SK-N-SH (cell line): ENCODE data around the gene LENG9. TPM values are rescaled to one million over a fixed set of nuclear protein-coding genes. Genes with fewer than 3 reads are reported as not detected.

ENCODE experiments used
- CTCF ChIA-PET: fragments of 300-600, 350-600 bp; formaldehyde crosslinking; extraction: SDS; loops from one replicate; lab custom pipeline; 2021; lab: Yijun Ruan, JAX
- POLR2A ChIA-PET: fragments of 350-600 bp; sonication (Branson Sonifier 250); formaldehyde crosslinking; extraction: SDS; loops from one replicate; lab custom pipeline; 2020; ENCODE audit warnings: antibody characterized with exemption, inconsistent platforms; lab: Yijun Ruan, JAX
- DNase-seq: peaks from one replicate; pipeline ENCODE4 v3.0.0; 2012
- H2AFZ ChIP-seq: fragments of 200-600 bp; sonication (generic); 2 replicates; pipeline ENCODE4 v1.8.1; 2016; ENCODE audit warnings: antibody characterized with exemption, mild to moderate bottlenecking, low read depth
- H3F3A ChIP-seq: fragments of 200-600 bp; sonication (generic); replicated peaks from 2 replicates; pipeline ENCODE3; 2016; ENCODE audit warnings: antibody characterized with exemption, mild to moderate bottlenecking; ENCODE audit not compliant: insufficient read depth
- H3K27ac ChIP-seq, 2 experiments: fragments of 200-500 bp in 1 of 2; fragments of 200-600 bp in 1 of 2; sonication (Bioruptor generic) in 1 of 2; sonication (generic), shearing (Covaris generic) in 1 of 2; 2 replicates each; pipeline versions ENCODE4 v1.5.1 to v1.6.1; 2014 to 2016; ENCODE audit warnings: low read depth in 2 of 2, inconsistent platforms in 1 of 2, low read length in 1 of 2, mild to moderate bottlenecking in 1 of 2, mixed read lengths in 1 of 2
- H3K27me3 ChIP-seq: fragments of 200-600 bp; sonication (generic), shearing (Covaris generic); 2 replicates; pipeline ENCODE4 v1.6.1; 2016; ENCODE audit warnings: mixed run types; ENCODE audit not compliant: insufficient read depth
- H3K36me3 ChIP-seq, 2 experiments: fragments of 200-500 bp in 1 of 2; fragments of 200-600 bp in 1 of 2; sonication (Bioruptor generic) in 1 of 2; sonication (generic) in 1 of 2; replicated peaks in 1 of 2; 2 replicates each; pipeline versions ENCODE3 to v1.5.1; 2014 to 2016; ENCODE audit warnings: low read length in 1 of 2, mild to moderate bottlenecking in 1 of 2; ENCODE audit not compliant: insufficient read depth in 2 of 2, control insufficient read depth in 1 of 2
- H3K4me1 ChIP-seq, 2 experiments: fragments of 200-500 bp in 1 of 2; fragments of 200-600 bp in 1 of 2; sonication (Bioruptor generic) in 1 of 2; sonication (generic), shearing (Covaris generic) in 1 of 2; 2 replicates each; pipeline versions ENCODE4 v1.5.1 to v1.6.1; 2014 to 2016; ENCODE audit warnings: low read depth in 1 of 2, low read length in 1 of 2, mixed run types in 1 of 2; ENCODE audit not compliant: insufficient read depth in 2 of 2, control insufficient read depth in 1 of 2
- H3K4me2 ChIP-seq: fragments of 200-600 bp; sonication (generic), shearing (Covaris generic); 2 replicates; pipeline ENCODE4 v1.6.1; 2017; ENCODE audit warnings: mixed run types
- H3K4me3 ChIP-seq, 2 experiments: fragments of 200-500 bp in 1 of 2; fragments of 200-600 bp in 1 of 2; sonication (Bioruptor generic) in 1 of 2; sonication (generic), shearing (Covaris generic) in 1 of 2; 2 replicates each; pipeline versions ENCODE4 v1.5.1 to v1.8.1; 2014 to 2016; ENCODE audit warnings: low read depth in 2 of 2, inconsistent platforms in 1 of 2, low read length in 1 of 2, mild to moderate bottlenecking in 1 of 2, mixed read lengths in 1 of 2, moderate library complexity in 1 of 2
- H3K79me2 ChIP-seq: fragments of 200-600 bp; sonication (generic); 2 replicates; pipeline ENCODE4 v1.8.1; 2017; ENCODE audit warnings: mild to moderate bottlenecking; ENCODE audit not compliant: insufficient read depth
- H3K9ac ChIP-seq: fragments of 200-600 bp; sonication (generic); 2 replicates; pipeline ENCODE4 v1.6.1; 2017; ENCODE audit warnings: mixed run types
- H3K9me2 ChIP-seq: fragments of 200-600 bp; sonication (generic); 2 replicates; pipeline ENCODE4 v1.6.1; 2017; ENCODE audit warnings: mixed run types
- H3K9me3 ChIP-seq: fragments of 200-600 bp; sonication (generic); 2 replicates; pipeline ENCODE4 v1.6.1; 2017; ENCODE audit warnings: mixed run types, mild to moderate bottlenecking, moderate library complexity
- H4K20me1 ChIP-seq: fragments of 200-600 bp; sonication (generic); 2 replicates; pipeline ENCODE4 v1.6.1; 2017; ENCODE audit warnings: mild to moderate bottlenecking, mixed run types; ENCODE audit not compliant: insufficient read depth
- CHD2 ChIP-seq: fragments of 150-350 bp; IDR thresholded peaks from 2 replicates; pipeline ENCODE4 v1.6.1; 2018; ENCODE audit warnings: low read length; ENCODE audit not compliant: partially characterized antibody
- ELF1 ChIP-seq: IDR thresholded peaks from 2 replicates; pipeline ENCODE4 v1.4.0; 2012
- FOXM1 ChIP-seq: IDR thresholded peaks from 2 replicates; pipeline ENCODE4 v1.4.0; 2012; ENCODE audit warnings: low read depth, mild to moderate bottlenecking
- JUND ChIP-seq: IDR thresholded peaks from 2 replicates; pipeline ENCODE4 v1.4.0; 2012
- MXI1 ChIP-seq: IDR thresholded peaks from 2 replicates; pipeline ENCODE4 v1.6.1; 2012; ENCODE audit warnings: mild to moderate bottlenecking, low read depth, low read length, improper control_type of control experiment
- RAD21 ChIP-seq: IDR thresholded peaks from 2 replicates; pipeline ENCODE4 v1.6.1; 2012; ENCODE audit warnings: mild to moderate bottlenecking, low read length
- TCF12 ChIP-seq: IDR thresholded peaks from 2 replicates; pipeline ENCODE4 v1.4.0; 2012
- WGBS: methylation state at CpG from one replicate; pipeline ENCODE4 v1.1.6; 2017; ENCODE audit warnings: low lambda C conversion rate; 5-methylcytosine and 5-hydroxymethylcytosine counted together
- polyA plus RNA-seq, 3 experiments: library from polyadenylated mRNA; depleted of rRNA; stranded (reverse); fragments of >200 nt; gene quantifications; 2 replicates each; pipeline ENCODE4 v1.2.3, GENCODE V29; 2012
- TF ChIP-seq, protein P1 (sequence below): fragments of 150-350 bp; IDR thresholded peaks from 2 replicates; pipeline ENCODE4 v1.6.1; 2017; ENCODE audit warnings: antibody characterized with exemption, low read length, low read depth, borderline replicate concordance
- TF ChIP-seq, protein P2 (sequence below): fragments of 200-600 bp; sonication (generic); IDR thresholded peaks from 2 replicates; pipeline ENCODE4 v1.6.1; 2017; ENCODE audit warnings: antibody characterized with exemption, mild to moderate bottlenecking, moderate library complexity
- TF ChIP-seq, protein P3 (sequence below): IDR thresholded peaks from 2 replicates; pipeline ENCODE4 v1.4.0; 2012; ENCODE audit warnings: low read depth, borderline replicate concordance
- TF ChIP-seq, protein P4 (sequence below): IDR thresholded peaks from 2 replicates; pipeline ENCODE4 v1.4.0; 2012; ENCODE audit warnings: low read depth, borderline replicate concordance

Gene LENG9
- polyA plus RNA-seq, 1 of the 3 experiments (the other 2 are of a cell fraction): 0.20 TPM

DNA sequence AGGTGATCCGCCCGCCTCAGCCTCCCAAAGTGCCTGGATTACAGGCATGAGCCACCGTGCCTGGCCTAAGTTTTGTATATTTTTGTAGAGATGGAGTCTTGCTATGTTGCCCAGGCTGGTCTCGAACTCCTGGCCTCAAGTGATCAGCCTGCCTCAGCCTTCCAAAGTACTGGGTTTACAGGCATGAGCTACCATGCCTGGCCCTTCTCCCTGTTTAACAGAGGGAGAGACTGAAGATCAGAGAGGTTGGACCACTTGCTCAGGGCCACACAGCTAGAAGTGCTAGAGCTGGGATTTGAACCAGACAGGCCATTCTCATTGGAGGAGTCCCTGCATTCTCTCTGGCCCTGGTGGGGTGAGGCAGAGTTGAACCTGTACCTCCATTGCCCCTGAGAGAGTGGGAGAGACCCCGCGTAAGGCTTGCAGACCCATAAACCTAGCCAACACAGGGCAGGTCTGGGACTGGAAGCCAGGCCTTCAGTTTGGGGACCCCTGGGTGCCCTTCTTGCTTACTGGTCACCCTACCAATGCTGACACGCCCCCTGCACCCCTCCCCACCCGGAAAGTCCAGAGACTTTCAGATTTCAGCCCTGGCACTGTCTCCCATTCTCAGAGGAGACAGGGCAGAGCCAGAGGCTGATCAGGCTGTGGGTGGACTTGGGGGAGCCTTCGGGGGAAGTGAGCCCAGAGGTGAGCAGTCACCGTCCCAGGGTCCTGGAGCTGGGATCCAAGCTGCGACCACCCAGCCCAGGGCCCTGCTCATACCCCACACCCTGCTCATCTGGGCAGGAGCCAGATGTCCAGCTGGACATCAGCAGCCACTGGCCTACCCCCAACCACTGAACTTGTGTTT, 35.0 kb downstream of the LENG9 start:
- H3K36me3 ChIP-seq: no peaks in the 10 kb centered on the region
- H3K27me3 ChIP-seq: peaks cover 67% of the 10 kb centered on the region
- H3K4me1 ChIP-seq: peaks cover 0 to 12% of the 10 kb centered on the region in 2 experiments; a peak in 1 of 4 replicates
- no peak overlapping the region for H2AFZ ChIP-seq
- ChIA-PET POLR2A (interaction anchor here (0.6 to 1.2 kb wide), 2 partner anchors 20 to 1573 kb away, joined by 3 to 4 read pairs; partner anchors contain the start of gene LENG8), CTCF (interaction anchor here (1.0 to 2.0 kb wide), 5 partner anchors 8 to 104 kb away, joined by 3 to 9 read pairs (median 5); no protein-coding TSS in a partner anchor)
- 6% methylated on average over 4 of the region's 11 CpGs for WGBS
- no peak for DNase-seq
- H3K27ac ChIP-seq: no peak overlapping the region
- no peak overlapping the region for H3K4me3 ChIP-seq
- H3K9ac ChIP-seq: no peak overlapping the region
- no peaks in the 10 kb centered on the region for H4K20me1 ChIP-seq
- no peak for TF ChIP-seq CHD2
- TF ChIP-seq, protein P1, sequence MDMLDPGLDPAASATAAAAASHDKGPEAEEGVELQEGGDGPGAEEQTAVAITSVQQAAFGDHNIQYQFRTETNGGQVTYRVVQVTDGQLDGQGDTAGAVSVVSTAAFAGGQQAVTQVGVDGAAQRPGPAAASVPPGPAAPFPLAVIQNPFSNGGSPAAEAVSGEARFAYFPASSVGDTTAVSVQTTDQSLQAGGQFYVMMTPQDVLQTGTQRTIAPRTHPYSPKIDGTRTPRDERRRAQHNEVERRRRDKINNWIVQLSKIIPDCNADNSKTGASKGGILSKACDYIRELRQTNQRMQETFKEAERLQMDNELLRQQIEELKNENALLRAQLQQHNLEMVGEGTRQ: no peak
- no peak for TF ChIP-seq JUND
- TF ChIP-seq ELF1: no peak
- TF ChIP-seq, protein P2, sequence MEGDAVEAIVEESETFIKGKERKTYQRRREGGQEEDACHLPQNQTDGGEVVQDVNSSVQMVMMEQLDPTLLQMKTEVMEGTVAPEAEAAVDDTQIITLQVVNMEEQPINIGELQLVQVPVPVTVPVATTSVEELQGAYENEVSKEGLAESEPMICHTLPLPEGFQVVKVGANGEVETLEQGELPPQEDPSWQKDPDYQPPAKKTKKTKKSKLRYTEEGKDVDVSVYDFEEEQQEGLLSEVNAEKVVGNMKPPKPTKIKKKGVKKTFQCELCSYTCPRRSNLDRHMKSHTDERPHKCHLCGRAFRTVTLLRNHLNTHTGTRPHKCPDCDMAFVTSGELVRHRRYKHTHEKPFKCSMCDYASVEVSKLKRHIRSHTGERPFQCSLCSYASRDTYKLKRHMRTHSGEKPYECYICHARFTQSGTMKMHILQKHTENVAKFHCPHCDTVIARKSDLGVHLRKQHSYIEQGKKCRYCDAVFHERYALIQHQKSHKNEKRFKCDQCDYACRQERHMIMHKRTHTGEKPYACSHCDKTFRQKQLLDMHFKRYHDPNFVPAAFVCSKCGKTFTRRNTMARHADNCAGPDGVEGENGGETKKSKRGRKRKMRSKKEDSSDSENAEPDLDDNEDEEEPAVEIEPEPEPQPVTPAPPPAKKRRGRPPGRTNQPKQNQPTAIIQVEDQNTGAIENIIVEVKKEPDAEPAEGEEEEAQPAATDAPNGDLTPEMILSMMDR: no peak
- no peak for TF ChIP-seq TCF12
- TF ChIP-seq, protein P3, sequence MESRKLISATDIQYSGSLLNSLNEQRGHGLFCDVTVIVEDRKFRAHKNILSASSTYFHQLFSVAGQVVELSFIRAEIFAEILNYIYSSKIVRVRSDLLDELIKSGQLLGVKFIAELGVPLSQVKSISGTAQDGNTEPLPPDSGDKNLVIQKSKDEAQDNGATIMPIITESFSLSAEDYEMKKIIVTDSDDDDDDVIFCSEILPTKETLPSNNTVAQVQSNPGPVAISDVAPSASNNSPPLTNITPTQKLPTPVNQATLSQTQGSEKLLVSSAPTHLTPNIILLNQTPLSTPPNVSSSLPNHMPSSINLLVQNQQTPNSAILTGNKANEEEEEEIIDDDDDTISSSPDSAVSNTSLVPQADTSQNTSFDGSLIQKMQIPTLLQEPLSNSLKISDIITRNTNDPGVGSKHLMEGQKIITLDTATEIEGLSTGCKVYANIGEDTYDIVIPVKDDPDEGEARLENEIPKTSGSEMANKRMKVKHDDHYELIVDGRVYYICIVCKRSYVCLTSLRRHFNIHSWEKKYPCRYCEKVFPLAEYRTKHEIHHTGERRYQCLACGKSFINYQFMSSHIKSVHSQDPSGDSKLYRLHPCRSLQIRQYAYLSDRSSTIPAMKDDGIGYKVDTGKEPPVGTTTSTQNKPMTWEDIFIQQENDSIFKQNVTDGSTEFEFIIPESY: no peak
- H3K4me2 ChIP-seq: no peak overlapping the region
- no peaks in the 10 kb centered on the region for H3F3A ChIP-seq
- H3K9me2 ChIP-seq: no peaks in the 10 kb centered on the region
- no peaks in the 10 kb centered on the region for H3K79me2 ChIP-seq
- no peaks in the 10 kb centered on the region for H3K9me3 ChIP-seq

DNA sequence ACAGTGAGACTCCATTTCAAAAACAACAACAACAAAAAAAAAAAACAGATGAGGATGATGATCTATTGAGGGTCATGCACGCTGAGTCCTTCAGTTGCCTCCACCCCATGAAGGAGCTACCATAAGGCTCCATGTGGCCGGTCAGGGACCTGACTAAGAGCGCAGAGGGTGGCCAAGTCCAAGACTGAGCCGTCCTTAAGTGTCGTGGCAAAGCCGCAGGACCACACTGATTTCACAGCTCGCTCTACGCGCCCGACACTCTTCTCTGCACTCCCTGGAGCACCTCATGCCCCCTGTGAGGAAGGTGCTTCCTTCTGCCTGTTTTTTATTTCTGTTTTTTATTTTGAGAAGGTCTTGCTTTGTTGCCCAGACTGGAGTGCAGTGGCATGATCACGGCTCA, 36.0 kb downstream of the LENG9 start:
- no peak for DNase-seq
- Histone ChIP-seq H4K20me1 (no peaks in the 10 kb centered on the region), H3K4me2 (no peak overlapping the region), H3K9me2 (no peaks in the 10 kb centered on the region), H3K27ac (no peak overlapping the region), H3K4me3 (no peak overlapping the region), H3K4me1 (peaks cover 0 to 12% of the 10 kb centered on the region in 2 experiments; a peak in 1 of 4 replicates), H3K79me2 (no peaks in the 10 kb centered on the region), H2AFZ (no peak overlapping the region), H3F3A (no peaks in the 10 kb centered on the region), H3K27me3 (peaks cover 77% of the 10 kb centered on the region), H3K9me3 (no peaks in the 10 kb centered on the region), H3K36me3 (no peaks in the 10 kb centered on the region), H3K9ac (no peak overlapping the region)
- 24% methylated on average over 10 of the region's 11 CpGs for WGBS
- ChIA-PET POLR2A (no interaction called here), CTCF (interaction anchor here (1.1 kb wide), 1 partner anchor 12 kb away, joined by 6 read pairs; no protein-coding TSS in a partner anchor)
- TF ChIP-seq MXI1 (no peak), RAD21 (no peak), FOXM1 (no peak)
- TF ChIP-seq, protein P4, sequence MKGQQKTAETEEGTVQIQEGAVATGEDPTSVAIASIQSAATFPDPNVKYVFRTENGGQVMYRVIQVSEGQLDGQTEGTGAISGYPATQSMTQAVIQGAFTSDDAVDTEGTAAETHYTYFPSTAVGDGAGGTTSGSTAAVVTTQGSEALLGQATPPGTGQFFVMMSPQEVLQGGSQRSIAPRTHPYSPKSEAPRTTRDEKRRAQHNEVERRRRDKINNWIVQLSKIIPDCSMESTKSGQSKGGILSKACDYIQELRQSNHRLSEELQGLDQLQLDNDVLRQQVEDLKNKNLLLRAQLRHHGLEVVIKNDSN: no peak
